ENCODE results near the gene ETV6.

ETV6 gene

GRCh38 chr12:11798006-11798708 lies 148.7 kb downstream of the ETV6 start:
- DNase-seq, result no peak

- DNase-seq, result no peak
These were observed 149.5 kb downstream of the ETV6 start for GRCh38 chr12:11798856-11799501.

GRCh38 chr12:11799502-11799873 lies 150.0 kb downstream of the ETV6 start:
- no peak for DNase-seq

GRCh38 chr12:11801643-11802042 lies 152.2 kb downstream of the ETV6 start:
- no peak for DNase-seq

GRCh38 chr12:11804130-11804529 lies 154.7 kb downstream of the ETV6 start:
- DNase-seq, result no peak

- DNase-seq, result no peak
These were observed 155.6 kb downstream of the ETV6 start for GRCh38 chr12:11805043-11805442.

- DNase-seq, result no peak
These were observed 156.2 kb downstream of the ETV6 start for GRCh38 chr12:11805680-11806079.

DNA sequence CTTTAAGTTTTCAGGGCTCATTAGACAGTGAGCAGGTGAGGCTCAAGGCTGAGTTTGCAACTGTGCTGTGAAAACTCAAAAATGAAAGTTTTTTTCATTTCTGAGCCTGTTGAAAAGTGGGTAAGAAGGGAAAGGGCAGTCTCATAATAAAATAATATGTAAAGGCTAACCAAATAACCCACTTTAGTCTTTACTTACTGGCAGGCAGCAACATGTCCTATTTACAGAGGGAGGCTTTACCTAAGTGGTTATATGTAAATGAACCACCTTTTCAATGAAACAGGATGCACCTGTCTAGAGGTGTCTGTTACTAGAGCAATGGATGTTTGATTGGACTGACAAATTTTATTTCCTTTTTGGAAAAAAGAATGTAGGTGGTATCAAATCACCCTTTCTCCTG lies 158.0 kb downstream of the ETV6 start:
- DNase-seq, result no peak

DNA sequence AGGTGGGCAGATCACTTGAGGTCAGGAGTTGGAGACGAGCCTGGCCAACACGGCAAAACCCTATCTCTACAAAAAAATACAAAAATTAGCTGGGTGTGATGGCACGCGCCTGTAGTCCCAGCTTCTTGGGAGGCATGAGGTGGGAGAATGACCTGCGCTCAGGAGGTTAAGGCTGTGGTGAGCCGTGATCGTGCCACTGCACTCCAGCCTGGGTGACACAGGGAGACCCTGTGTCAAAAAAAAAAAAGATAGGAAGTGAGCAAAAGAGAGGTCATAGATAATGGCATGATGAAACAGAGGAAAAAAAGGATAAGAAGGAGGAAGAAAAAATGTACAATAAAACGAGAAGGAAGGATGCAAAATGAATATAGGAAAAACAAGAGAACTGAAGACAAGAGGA lies 159.5 kb downstream of the ETV6 start:
- DNase-seq, result no peak

DNA sequence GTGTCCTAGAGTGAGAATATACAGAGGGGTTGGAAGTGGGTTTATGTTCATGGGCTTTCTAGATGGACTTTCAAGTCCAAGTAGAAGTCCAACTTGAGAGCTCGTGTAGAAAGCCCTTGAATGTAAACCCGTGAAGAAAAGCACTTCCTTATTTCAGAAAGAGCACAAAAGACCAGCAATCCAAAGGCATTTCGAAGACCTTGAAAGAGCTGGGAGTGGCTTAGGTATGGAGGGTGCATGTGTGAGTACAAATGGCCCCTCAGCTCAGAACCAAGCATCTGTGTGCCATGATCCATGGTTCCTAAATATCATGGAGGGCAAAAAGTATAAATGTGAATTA lies 160.7 kb downstream of the ETV6 start:
- no peak for DNase-seq

GRCh38 chr12:11811008-11811407 lies 161.5 kb downstream of the ETV6 start:
- DNase-seq, result no peak

DNA sequence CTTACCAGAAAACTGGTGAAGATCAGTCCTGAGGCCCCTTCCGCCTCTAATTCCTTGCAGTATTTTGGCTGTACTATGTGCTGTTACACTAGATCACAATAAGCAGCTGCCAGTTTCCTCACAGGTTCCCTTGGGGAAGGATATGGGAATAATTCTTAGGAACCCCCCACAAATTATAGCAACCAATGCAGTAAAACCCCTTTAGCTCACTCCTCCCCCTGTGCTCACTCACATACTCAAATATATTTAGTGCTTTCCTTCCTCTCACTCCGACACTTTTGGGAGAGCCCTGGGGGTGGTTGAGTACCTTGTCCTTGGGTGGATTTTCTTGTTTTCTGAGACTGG lies 162.7 kb downstream of the ETV6 start:
- DNase-seq, result no peak

DNA sequence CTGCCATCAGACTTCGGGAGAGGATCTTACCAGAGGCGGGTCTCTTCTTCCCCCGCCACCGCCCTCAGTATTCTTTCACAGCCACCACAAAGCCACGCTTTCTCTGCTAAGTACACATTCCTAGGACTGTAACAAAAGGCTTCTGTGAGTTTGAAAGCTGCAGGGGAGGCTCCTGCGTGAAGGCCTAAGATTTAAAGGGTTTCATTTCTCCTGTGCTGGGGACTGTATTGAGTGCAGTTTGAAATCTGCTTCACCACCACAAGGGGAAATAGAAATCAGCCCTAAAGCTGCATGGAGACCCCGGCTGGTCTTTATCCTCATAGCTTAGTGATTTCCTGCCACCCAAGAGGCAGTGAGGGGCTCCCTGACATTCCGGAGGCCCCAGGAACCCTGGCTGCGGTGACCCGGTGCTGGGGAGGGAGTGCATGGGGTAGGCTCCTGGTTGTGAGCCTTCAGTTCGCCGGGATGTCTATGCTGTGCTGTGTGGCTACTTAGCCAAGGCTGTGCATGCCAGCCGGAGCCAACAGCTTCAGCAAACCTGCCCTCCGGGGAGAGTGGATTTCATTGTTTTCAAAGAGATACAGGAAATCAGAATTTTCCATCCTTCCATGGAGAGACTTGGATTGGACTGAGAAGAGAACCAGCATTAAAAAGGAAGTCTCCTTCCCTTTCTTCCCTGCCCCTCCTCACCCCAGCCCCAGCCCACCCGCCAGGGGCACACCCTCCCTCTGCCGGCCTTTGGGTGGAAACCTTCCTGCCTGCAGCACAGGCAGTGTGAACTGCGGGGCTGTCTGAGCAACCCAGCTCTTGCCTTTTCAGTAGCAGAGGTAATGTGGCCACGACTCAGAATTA lies 163.3 kb downstream of the ETV6 start:
- peak in 35 of 51 donors; percentile 14 to 82 (median 47) for DNase-seq

GRCh38 chr12:11813438-11813813 lies 164.0 kb downstream of the ETV6 start:
- peak in 1 of 51 donors; percentile 51 for DNase-seq

- peak in 12 of 51 donors; percentile 11 to 69 (median 28) for DNase-seq
These were observed 164.9 kb downstream of the ETV6 start for GRCh38 chr12:11814374-11814773.

DNA sequence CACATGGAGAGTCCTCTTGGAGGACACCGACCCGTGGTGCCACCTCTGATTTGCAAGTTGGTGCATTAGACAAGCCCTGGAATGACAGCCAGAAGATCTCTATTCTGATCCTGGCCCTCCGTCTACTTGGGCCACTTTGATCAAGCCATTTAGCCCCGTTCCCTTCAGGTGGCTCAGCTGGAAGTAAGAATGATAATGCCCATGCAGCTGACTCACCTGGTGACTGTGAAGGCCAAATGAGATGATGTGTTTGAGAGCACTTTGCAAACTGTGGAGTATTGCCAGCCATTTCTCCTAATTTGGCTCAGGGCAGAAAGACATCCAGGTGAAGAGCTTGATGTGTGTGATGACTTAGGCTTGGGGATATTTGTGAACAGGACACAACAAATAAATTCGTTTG lies 165.9 kb downstream of the ETV6 start:
- DNase-seq, result no peak

DNA sequence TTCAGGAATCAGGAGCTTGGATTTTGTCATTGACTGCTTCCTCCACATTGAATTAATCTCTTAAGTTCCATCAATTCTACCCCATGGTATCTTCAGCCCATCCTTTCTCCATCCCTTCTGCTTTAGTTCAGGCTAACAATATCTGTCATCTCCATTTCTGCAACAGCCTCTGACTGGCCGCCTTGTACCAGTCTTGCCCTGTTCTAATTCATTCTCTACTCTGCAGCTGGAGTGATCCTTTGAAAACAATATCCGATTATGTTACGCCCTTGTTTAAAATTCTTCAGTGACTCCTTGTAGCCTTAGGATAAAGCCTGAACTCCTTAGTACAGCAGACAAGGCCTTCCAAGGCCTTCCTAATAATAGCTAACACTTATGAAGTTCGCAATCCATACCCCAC lies 170.2 kb downstream of the ETV6 start:
- DNase-seq, result peak in 1 of 51 donors; percentile 24

DNA sequence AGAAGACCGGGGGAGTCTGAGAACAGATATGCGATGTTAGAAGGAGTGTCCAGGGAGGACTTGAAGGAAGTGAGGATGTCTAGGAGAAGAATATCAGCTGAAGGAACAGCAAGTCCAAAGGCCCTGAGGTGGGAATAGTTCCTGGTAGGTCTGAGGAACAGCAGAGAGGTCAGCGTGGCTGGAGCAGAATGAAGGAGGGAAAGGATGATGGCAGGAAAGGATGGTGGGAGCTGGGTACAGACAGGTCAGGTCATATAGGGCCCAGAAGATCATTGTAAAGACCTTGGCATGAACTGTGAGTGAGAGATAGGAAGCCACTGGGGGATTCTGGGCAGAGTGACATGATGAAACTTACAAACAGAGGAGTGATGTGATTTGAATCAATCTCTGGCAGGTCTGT lies 171.0 kb downstream of the ETV6 start:
- no peak for DNase-seq

DNA sequence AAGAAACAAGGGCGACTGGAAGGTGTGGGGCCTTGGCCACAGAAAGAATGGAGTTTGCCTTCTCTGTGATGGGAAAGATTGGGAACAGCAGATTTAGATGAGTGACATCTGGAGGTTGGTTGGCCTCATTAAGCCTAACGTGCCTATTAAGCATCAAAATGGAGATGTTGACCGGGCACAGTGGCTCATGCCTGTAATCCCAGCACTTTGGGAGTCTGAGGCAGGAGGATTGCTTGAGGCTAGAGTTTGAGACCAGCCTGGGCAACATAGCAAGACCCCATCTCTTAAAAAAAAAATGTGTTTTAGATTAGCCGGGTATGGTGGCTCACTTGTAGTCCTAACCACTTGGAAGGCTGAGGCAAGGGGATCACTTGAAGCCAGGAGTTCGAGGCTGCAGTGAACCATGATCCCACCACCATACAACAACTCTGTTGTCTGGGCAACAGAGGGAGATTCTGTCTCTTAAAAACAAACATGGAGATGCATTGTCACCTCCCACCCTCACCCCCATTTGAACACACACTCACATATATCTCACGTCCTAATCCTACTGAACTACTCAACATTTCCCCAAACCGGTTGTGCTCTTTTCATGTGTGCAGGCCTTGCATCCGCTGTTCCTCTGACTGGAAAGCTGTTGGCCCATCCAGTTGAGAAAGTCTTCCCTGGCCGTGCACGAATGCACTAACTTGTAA lies 172.1 kb downstream of the ETV6 start:
- no peak for DNase-seq

GRCh38 chr12:11822081-11822834 lies 172.8 kb downstream of the ETV6 start:
- peak in 3 of 51 donors; percentile 9 to 19 (median 12) for DNase-seq

DNA sequence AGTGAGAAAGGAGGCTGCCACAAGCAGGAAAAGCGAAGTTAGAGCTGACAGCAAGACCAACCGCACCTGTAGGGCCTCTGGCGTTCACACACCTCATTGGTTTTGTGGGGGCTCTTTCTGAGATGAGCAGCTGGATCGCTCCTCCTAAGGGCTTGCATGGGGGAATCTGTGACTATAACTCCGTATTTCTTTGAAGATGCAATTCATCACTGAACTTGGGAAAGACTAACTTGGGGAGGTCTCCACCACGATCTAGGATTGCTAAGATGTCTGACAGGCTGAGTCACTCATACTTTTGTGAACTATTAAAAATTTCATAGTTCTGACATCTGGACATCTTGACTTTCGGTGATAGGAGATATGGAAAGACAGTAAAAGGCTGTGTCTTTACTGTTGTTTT lies 173.6 kb downstream of the ETV6 start:
- no peak for DNase-seq
